Loucy (cell line): ENCODE data around the gene CDK6.

ENCODE experiments used
- H2AFZ ChIP-seq: fragments of 200-600 bp; sonication (generic); 2 replicates; pipeline ENCODE4 v1.6.0; 2016; ENCODE audit warnings: antibody characterized with exemption, mild to moderate bottlenecking, low read length, moderate library complexity
- H3F3A ChIP-seq: fragments of 200-600 bp; 2 replicates; pipeline ENCODE4 v1.6.0; 2016; ENCODE audit warnings: antibody characterized with exemption, low read depth, mild to moderate bottlenecking
- H3K27me3 ChIP-seq: fragments of 200-600 bp; sonication (generic); 2 replicates; pipeline ENCODE4 v1.6.1; 2014; ENCODE audit warnings: low read length, mild to moderate bottlenecking; ENCODE audit not compliant: insufficient read depth, poor library complexity, severe bottlenecking
- H3K36me3 ChIP-seq: fragments of 200-600 bp; sonication (generic); 2 replicates; pipeline ENCODE4 v1.6.1; 2016; ENCODE audit warnings: low read length; ENCODE audit not compliant: insufficient read depth
- H3K4me1 ChIP-seq: fragments of 200-600 bp; sonication (generic); 2 replicates; pipeline ENCODE4 v1.5.1; 2014; ENCODE audit warnings: low read length, mild to moderate bottlenecking; ENCODE audit not compliant: insufficient read depth, poor library complexity, severe bottlenecking
- H3K4me2 ChIP-seq: fragments of 200-600 bp; sonication (generic); 2 replicates; pipeline ENCODE4 v1.6.0; 2014; ENCODE audit warnings: antibody characterized with exemption, low read length, low read depth, mild to moderate bottlenecking; ENCODE audit not compliant: poor library complexity, severe bottlenecking
- H3K4me3 ChIP-seq: fragments of 200-600 bp; sonication (generic); 2 replicates; pipeline ENCODE4 v1.5.1; 2014; ENCODE audit warnings: low read length, mild to moderate bottlenecking, mixed read lengths; ENCODE audit not compliant: poor library complexity, severe bottlenecking
- H3K79me2 ChIP-seq: fragments of 200-600 bp; sonication (generic); 2 replicates; pipeline ENCODE4 v1.6.1; 2014; ENCODE audit warnings: low read length; ENCODE audit not compliant: insufficient read depth
- H3K9ac ChIP-seq: fragments of 200-600 bp; sonication (generic); 2 replicates; pipeline ENCODE4 v1.6.0; 2014; ENCODE audit warnings: mild to moderate bottlenecking, low read depth, low read length, moderate library complexity; ENCODE audit not compliant: poor library complexity, severe bottlenecking
- H3K9me2 ChIP-seq: fragments of 200-600 bp; sonication (generic); replicated peaks from 2 replicates; pipeline ENCODE4 v1.6.1; 2016; ENCODE audit warnings: low read depth, low read length, mixed read lengths
- H3K9me3 ChIP-seq: fragments of 200-600 bp; sonication (generic); 2 replicates; pipeline ENCODE4 v1.6.1; 2014; ENCODE audit warnings: mild to moderate bottlenecking, antibody characterized with exemption, low read length, low read depth; ENCODE audit not compliant: insufficient read depth
- H4K20me1 ChIP-seq: fragments of 200-600 bp; sonication (generic); 2 replicates; pipeline ENCODE4 v1.6.0; 2014; ENCODE audit warnings: antibody characterized with exemption, low read length, mild to moderate bottlenecking; ENCODE audit not compliant: insufficient read depth, poor library complexity, severe bottlenecking
- EZH2phosphoT487 ChIP-seq: fragments of 200-600 bp; IDR thresholded peaks from 2 replicates; pipeline ENCODE4 v1.6.1; 2018; ENCODE audit warnings: antibody characterized with exemption, mild to moderate bottlenecking, moderate library complexity, borderline replicate concordance
- TF ChIP-seq, protein P1 (sequence below): fragments of 200-600 bp; sonication (generic); conservative IDR thresholded peaks from 2 replicates; pipeline ENCODE4 v1.5.1; 2014; ENCODE audit warnings: mild to moderate bottlenecking, antibody characterized with exemption, low read length

The CDK6 gene

GRCh38 chr7:92843034-92843760 is 6.8 kb upstream of the CDK6 start:
- H3F3A ChIP-seq, result no peaks in the 10 kb centered on the region
- no peaks in the 10 kb centered on the region; the same call in 1 of the 2 replicates for H3K9me3 ChIP-seq
- no peak for TF ChIP-seq EZH2phosphoT487
- TF ChIP-seq, protein P1, sequence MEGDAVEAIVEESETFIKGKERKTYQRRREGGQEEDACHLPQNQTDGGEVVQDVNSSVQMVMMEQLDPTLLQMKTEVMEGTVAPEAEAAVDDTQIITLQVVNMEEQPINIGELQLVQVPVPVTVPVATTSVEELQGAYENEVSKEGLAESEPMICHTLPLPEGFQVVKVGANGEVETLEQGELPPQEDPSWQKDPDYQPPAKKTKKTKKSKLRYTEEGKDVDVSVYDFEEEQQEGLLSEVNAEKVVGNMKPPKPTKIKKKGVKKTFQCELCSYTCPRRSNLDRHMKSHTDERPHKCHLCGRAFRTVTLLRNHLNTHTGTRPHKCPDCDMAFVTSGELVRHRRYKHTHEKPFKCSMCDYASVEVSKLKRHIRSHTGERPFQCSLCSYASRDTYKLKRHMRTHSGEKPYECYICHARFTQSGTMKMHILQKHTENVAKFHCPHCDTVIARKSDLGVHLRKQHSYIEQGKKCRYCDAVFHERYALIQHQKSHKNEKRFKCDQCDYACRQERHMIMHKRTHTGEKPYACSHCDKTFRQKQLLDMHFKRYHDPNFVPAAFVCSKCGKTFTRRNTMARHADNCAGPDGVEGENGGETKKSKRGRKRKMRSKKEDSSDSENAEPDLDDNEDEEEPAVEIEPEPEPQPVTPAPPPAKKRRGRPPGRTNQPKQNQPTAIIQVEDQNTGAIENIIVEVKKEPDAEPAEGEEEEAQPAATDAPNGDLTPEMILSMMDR, result no peak
- no peak overlapping the region for H2AFZ ChIP-seq
- H3K4me2 ChIP-seq, result peak overlapping the region; percentile 93
- no peaks in the 10 kb centered on the region for H3K27me3 ChIP-seq
- H3K4me1 ChIP-seq, result peaks cover 98% of the 10 kb centered on the region
- H3K9ac ChIP-seq, result no peak overlapping the region
- H3K79me2 ChIP-seq, result peaks cover 100% of the 10 kb centered on the region
- no peak overlapping the region for H3K4me3 ChIP-seq
- H3K9me2 ChIP-seq, result no peaks in the 10 kb centered on the region
- no peaks in the 10 kb centered on the region for H3K36me3 ChIP-seq
- no peaks in the 10 kb centered on the region for H4K20me1 ChIP-seq

DNA sequence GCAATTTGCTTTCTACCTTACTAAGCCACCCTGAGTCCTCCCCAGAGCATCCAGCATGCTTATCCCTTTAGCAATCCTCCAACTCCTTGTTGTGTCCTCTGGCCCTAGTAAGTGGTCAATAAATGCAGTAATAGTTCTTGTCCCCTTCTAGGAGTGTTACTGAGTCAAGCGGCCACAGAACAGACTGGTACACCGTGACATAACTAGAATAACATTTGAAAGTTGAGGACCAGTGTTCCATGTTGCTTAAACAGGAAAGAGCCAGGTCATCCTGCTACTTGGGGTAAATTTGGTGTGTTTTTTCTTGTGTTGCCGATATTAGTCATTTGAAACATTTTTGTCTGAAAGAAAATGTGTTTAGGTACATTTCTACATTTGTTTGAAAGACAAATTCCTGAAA is 4.8 kb upstream of the CDK6 start:
- H3K4me3 ChIP-seq, result peak overlapping the region; percentile 87
- H3K36me3 ChIP-seq, result no peaks in the 10 kb centered on the region
- peak overlapping the region; percentile 93 for H3K4me2 ChIP-seq
- H3K79me2 ChIP-seq, result peaks cover 100% of the 10 kb centered on the region
- H3K4me1 ChIP-seq, result peaks cover 90% of the 10 kb centered on the region
- H3K9me3 ChIP-seq, result no peaks in the 10 kb centered on the region; the same call in 1 of the 2 replicates
- peak overlapping the region; percentile 98 for H3K9ac ChIP-seq
- H3K9me2 ChIP-seq, result no peaks in the 10 kb centered on the region
- no peak overlapping the region; the same call in 1 of the 2 replicates for H2AFZ ChIP-seq
- no peaks in the 10 kb centered on the region for H4K20me1 ChIP-seq
- no peak for TF ChIP-seq EZH2phosphoT487
- TF ChIP-seq, protein P1, result no peak
- H3K27me3 ChIP-seq, result no peaks in the 10 kb centered on the region
- no peaks in the 10 kb centered on the region for H3F3A ChIP-seq

- peak overlapping the region; percentile 98 for H3K9ac ChIP-seq
- no peaks in the 10 kb centered on the region for H4K20me1 ChIP-seq
- H3K36me3 ChIP-seq, result no peaks in the 10 kb centered on the region
- H3K9me2 ChIP-seq, result no peaks in the 10 kb centered on the region
- peak overlapping the region; percentile 87 for H3K4me3 ChIP-seq
- H3K9me3 ChIP-seq, result no peaks in the 10 kb centered on the region; the same call in 1 of the 2 replicates
- peaks cover 81% of the 10 kb centered on the region for H3K4me1 ChIP-seq
- peaks cover 100% of the 10 kb centered on the region for H3K79me2 ChIP-seq
- H3F3A ChIP-seq, result no peaks in the 10 kb centered on the region
- peaks cover 8% of the 10 kb centered on the region for H3K27me3 ChIP-seq
- TF ChIP-seq, protein P1, result no peak
- TF ChIP-seq EZH2phosphoT487, result no peak
- no peak overlapping the region for H2AFZ ChIP-seq
- peak overlapping the region; percentile 93 for H3K4me2 ChIP-seq
Observed at GRCh38 chr7:92840316-92840715, 3.9 kb upstream of the CDK6 start.
